CD4-positive, CD25-positive, alpha-beta regulatory T cell (primary cell): Measurements from ENCODE around the gene R3HDM2. TPM values are rescaled to one million over a fixed set of nuclear protein-coding genes. Genes with fewer than 3 reads are reported as not detected.
A peak's percentile ranks its signal among the peaks of the same experiment; 100 is the strongest.

Experiments used
- ATAC-seq, 2 donors: fragments of 150-1000 bp; cut with Tn5 transposase; one replicate each; pipeline ENCODE4 v1.10.0; 2021; ENCODE audit warnings: low read depth in 2 of 2, moderate number of reproducible peaks in 2 of 2, moderate library complexity in 1 of 2
- DNase-seq, 3 donors: peaks; one replicate each; pipeline versions ENCODE4 v3.0.0 to v3.0.0-alpha.2; 2012 to 2022; ENCODE audit warnings: mixed read lengths in 1 of 3
- H3K27ac ChIP-seq: one replicate; pipeline ENCODE4 v1.7.0; 2013; ENCODE audit warnings: mild to moderate bottlenecking, low read length; ENCODE audit not compliant: insufficient read depth, poor library complexity, severe bottlenecking
- H3K27me3 ChIP-seq: one replicate; pipeline ENCODE4 v1.7.0; 2013; ENCODE audit warnings: low read length; ENCODE audit not compliant: control insufficient read depth, insufficient read depth
- H3K36me3 ChIP-seq: one replicate; pipeline ENCODE4 v1.7.0; 2013; ENCODE audit warnings: mild to moderate bottlenecking, low read length, moderate library complexity; ENCODE audit not compliant: control insufficient read depth, insufficient read depth
- H3K4me1 ChIP-seq: 2 replicates; pipeline ENCODE4 v1.7.0; 2013; ENCODE audit warnings: mild to moderate bottlenecking, low read length; ENCODE audit not compliant: insufficient read depth, control insufficient read depth, poor library complexity, severe bottlenecking
- H3K4me3 ChIP-seq: one replicate; pipeline ENCODE4 v1.7.0; 2013; ENCODE audit warnings: low read depth, mild to moderate bottlenecking, low read length, moderate library complexity
- H3K9me3 ChIP-seq, 2 experiments: 1 replicate in 1 of 2; 2 replicates in 1 of 2; pipeline ENCODE4 v1.7.0; 2013; ENCODE audit warnings: low read length in 2 of 2, mild to moderate bottlenecking in 1 of 2, moderate library complexity in 1 of 2; ENCODE audit not compliant: control insufficient read depth in 2 of 2
- H3K27ac Mint-ChIP-seq, 3 donors: one replicate each; pipeline ENCODE4 v1.8.0; 2020 to 2022; ENCODE audit warnings: mild to moderate bottlenecking in 3 of 3, mixed read lengths in 3 of 3, moderate library complexity in 2 of 3
- H3K27me3 Mint-ChIP-seq: one replicate; pipeline ENCODE4 v1.8.0; 2022; ENCODE audit warnings: mild to moderate bottlenecking, mixed read lengths
- H3K36me3 Mint-ChIP-seq: one replicate; pipeline ENCODE4 v1.8.0; 2020; ENCODE audit warnings: mixed read lengths
- H3K4me1 Mint-ChIP-seq, 4 donors: one replicate each; pipeline ENCODE4 v1.8.0; 2020 to 2022; ENCODE audit warnings: mixed read lengths in 4 of 4, mild to moderate bottlenecking in 1 of 4
- H3K4me3 Mint-ChIP-seq, 4 donors: one replicate each; pipeline ENCODE4 v1.8.0; 2020 to 2022; ENCODE audit warnings: mild to moderate bottlenecking in 4 of 4, mixed read lengths in 4 of 4, moderate library complexity in 3 of 4
- H3K9me3 Mint-ChIP-seq, 7 donors: one replicate each; pipeline ENCODE4 v1.8.0; 2020 to 2022; ENCODE audit warnings: mixed read lengths in 7 of 7, mild to moderate bottlenecking in 3 of 7, moderate library complexity in 2 of 7
- polyA plus RNA-seq, 4 donors: library from polyadenylated mRNA; unstranded; fragments of 300-500 nt; fragmentation: Illumina TruSeq; gene quantifications; one replicate each; pipeline ENCODE4 v1.2.3, GENCODE V29; 2021
- total RNA-seq: library from RNA; stranded (reverse); gene quantifications from one replicate; pipeline ENCODE4 v1.2.3, GENCODE V29; 2022

R3HDM2 gene
- total and polyA plus RNA-seq, 5 donors from 2014 or later: 6.0 to 115 (median 8.1) TPM

- peaks cover 10% of the 10 kb centered on the region for H3K27me3 ChIP-seq
- no peaks in the 10 kb centered on the region for H3K36me3 ChIP-seq
- H3K9me3 Mint-ChIP-seq: peaks cover 0 to 3% (median 0%) of the 10 kb centered on the region in 7 donors
- H3K27ac ChIP-seq: no peak overlapping the region
- H3K4me1 Mint-ChIP-seq: peaks cover 8 to 64% (median 35%) of the 10 kb centered on the region in 4 donors
- peaks cover 9% of the 10 kb centered on the region for H3K36me3 Mint-ChIP-seq
- peak overlapping the region; percentile 57 to 85 (median 78) for H3K4me3 Mint-ChIP-seq
- H3K4me3 ChIP-seq: no peak overlapping the region
- ATAC-seq (no peak), DNase-seq (no peak)
- H3K27ac Mint-ChIP-seq: peak overlapping the region in 1 of 3 donors; percentile 73
- peaks cover 43% of the 10 kb centered on the region for H3K27me3 Mint-ChIP-seq
- no peaks in the 10 kb centered on the region for H3K9me3 ChIP-seq
- H3K4me1 ChIP-seq: peaks cover 50% of the 10 kb centered on the region
Observed at GRCh38 chr12:57226588-57227314, 204.1 kb downstream of the R3HDM2 start.

GRCh38 chr12:57225680-57226210 lies 205.1 kb downstream of the R3HDM2 start:
- H3K27me3 Mint-ChIP-seq: peaks cover 53% of the 10 kb centered on the region
- peaks cover 15% of the 10 kb centered on the region for H3K27me3 ChIP-seq
- peaks cover 0 to 3% (median 0%) of the 10 kb centered on the region in 7 donors for H3K9me3 Mint-ChIP-seq
- H3K27ac ChIP-seq: no peak overlapping the region
- no peak overlapping the region for H3K4me3 ChIP-seq
- H3K9me3 ChIP-seq: no peaks in the 10 kb centered on the region
- peaks cover 10% of the 10 kb centered on the region for H3K36me3 Mint-ChIP-seq
- no peak for ATAC-seq
- H3K4me1 Mint-ChIP-seq: peaks cover 8 to 63% (median 30%) of the 10 kb centered on the region in 4 donors
- peak overlapping the region in 2 of 4 donors; percentile 62 to 81 for H3K4me3 Mint-ChIP-seq
- H3K4me1 ChIP-seq: peaks cover 47% of the 10 kb centered on the region
- DNase-seq: no peak
- peak overlapping the region in 1 of 3 donors; percentile 76 for H3K27ac Mint-ChIP-seq
- no peaks in the 10 kb centered on the region for H3K36me3 ChIP-seq

GRCh38 chr12:57224973-57225679 lies 205.7 kb downstream of the R3HDM2 start:
- H3K9me3 Mint-ChIP-seq: peaks cover 0 to 3% (median 0%) of the 10 kb centered on the region in 7 donors
- Histone ChIP-seq H3K36me3 (no peaks in the 10 kb centered on the region), H3K4me1 (peaks cover 41% of the 10 kb centered on the region), H3K27me3 (peaks cover 18% of the 10 kb centered on the region), H3K27ac (no peak overlapping the region), H3K4me3 (no peak overlapping the region), H3K9me3 (no peaks in the 10 kb centered on the region)
- H3K27me3 Mint-ChIP-seq: peaks cover 55% of the 10 kb centered on the region
- ATAC-seq: peak; percentile 52 to 64
- H3K27ac Mint-ChIP-seq: peak overlapping the region in 2 of 3 donors; percentile 76
- peaks cover 6% of the 10 kb centered on the region for H3K36me3 Mint-ChIP-seq
- peaks cover 8 to 60% (median 27%) of the 10 kb centered on the region in 4 donors for H3K4me1 Mint-ChIP-seq
- peak; percentile 58 to 82 (median 77) for DNase-seq
- H3K4me3 Mint-ChIP-seq: peak overlapping the region in 3 of 4 donors; percentile 62 to 81 (median 62)

- peaks cover 22% of the 10 kb centered on the region for H3K27me3 ChIP-seq
- H3K4me1 Mint-ChIP-seq: peaks cover 8 to 56% (median 25%) of the 10 kb centered on the region in 4 donors
- peak overlapping the region in 2 of 4 donors; percentile 62 to 64 for H3K4me3 Mint-ChIP-seq
- no peak overlapping the region for H3K27ac ChIP-seq
- H3K4me1 ChIP-seq: peaks cover 36% of the 10 kb centered on the region
- H3K9me3 Mint-ChIP-seq: peaks cover 0 to 3% (median 0%) of the 10 kb centered on the region in 7 donors
- H3K27ac Mint-ChIP-seq: no peak overlapping the region
- peaks cover 56% of the 10 kb centered on the region for H3K27me3 Mint-ChIP-seq
- H3K9me3 ChIP-seq: no peaks in the 10 kb centered on the region
- no peak for ATAC-seq
- H3K4me3 ChIP-seq: no peak overlapping the region
- H3K36me3 Mint-ChIP-seq: peaks cover 3% of the 10 kb centered on the region
- H3K36me3 ChIP-seq: no peaks in the 10 kb centered on the region
- peak in 1 of 3 donors; percentile 17 for DNase-seq
Observed at GRCh38 chr12:57224278-57224972, 206.4 kb downstream of the R3HDM2 start.

- Mint-ChIP-seq H3K27ac (peak overlapping the region in 1 of 3 donors; percentile 35), H3K4me3 (peak overlapping the region in 2 of 4 donors; percentile 35 to 51), H3K27me3 (peaks cover 62% of the 10 kb centered on the region), H3K9me3 (peaks cover 0 to 6% (median 0%) of the 10 kb centered on the region in 7 donors), H3K4me1 (peaks cover 8 to 51% (median 19%) of the 10 kb centered on the region in 4 donors), H3K36me3 (peaks cover 3% of the 10 kb centered on the region)
- peaks cover 29% of the 10 kb centered on the region for H3K27me3 ChIP-seq
- no peak for DNase-seq
- no peaks in the 10 kb centered on the region for H3K36me3 ChIP-seq
- no peak for ATAC-seq
- no peak overlapping the region for H3K27ac ChIP-seq
- H3K9me3 ChIP-seq: no peaks in the 10 kb centered on the region
- peaks cover 28% of the 10 kb centered on the region for H3K4me1 ChIP-seq
- H3K4me3 ChIP-seq: no peak overlapping the region
Observed at GRCh38 chr12:57223191-57224165, 207.4 kb downstream of the R3HDM2 start.

GRCh38 chr12:57222286-57223190 lies 208.3 kb downstream of the R3HDM2 start:
- no peak overlapping the region for H3K27ac Mint-ChIP-seq
- H3K4me1 Mint-ChIP-seq: peaks cover 5 to 56% (median 23%) of the 10 kb centered on the region in 4 donors
- peaks cover 0 to 3% (median 0%) of the 10 kb centered on the region in 7 donors for H3K9me3 Mint-ChIP-seq
- Histone ChIP-seq H3K4me1 (peaks cover 31% of the 10 kb centered on the region), H3K4me3 (no peak overlapping the region), H3K9me3 (no peaks in the 10 kb centered on the region), H3K27ac (no peak overlapping the region), H3K27me3 (peaks cover 35% of the 10 kb centered on the region), H3K36me3 (no peaks in the 10 kb centered on the region)
- peaks cover 3% of the 10 kb centered on the region for H3K36me3 Mint-ChIP-seq
- ATAC-seq (no peak), DNase-seq (no peak)
- H3K27me3 Mint-ChIP-seq: peaks cover 71% of the 10 kb centered on the region
- peak overlapping the region in 1 of 4 donors; percentile 51 for H3K4me3 Mint-ChIP-seq
